Right lobe of liver (tissue), 4 donors: ENCODE data around the gene PTPN11.

Experiments
- POLR2A ChIP-seq: fragments of 450-650 bp; IDR thresholded peaks from one replicate; pipeline ENCODE4 v1.6.1; 2017; ENCODE audit warnings: antibody characterized with exemption, mild to moderate bottlenecking
- TF ChIP-seq, protein P1 (sequence below), 4 donors: fragments of 200-600 bp in 3 of 4; fragments of 450-650 bp in 1 of 4; IDR thresholded peaks; one replicate each; pipeline versions ENCODE4 v1.5.1 to v1.8.0; 2016 to 2022; ENCODE audit warnings: antibody characterized with exemption in 4 of 4, mild to moderate bottlenecking in 2 of 4
- donor health status: DM: no; HTN: no; CAD: no.
- donor health status: DM: no; HTN: no; CAD: no.
- donor health status: DM: no; HTN: yes; CAD: no.

DNA sequence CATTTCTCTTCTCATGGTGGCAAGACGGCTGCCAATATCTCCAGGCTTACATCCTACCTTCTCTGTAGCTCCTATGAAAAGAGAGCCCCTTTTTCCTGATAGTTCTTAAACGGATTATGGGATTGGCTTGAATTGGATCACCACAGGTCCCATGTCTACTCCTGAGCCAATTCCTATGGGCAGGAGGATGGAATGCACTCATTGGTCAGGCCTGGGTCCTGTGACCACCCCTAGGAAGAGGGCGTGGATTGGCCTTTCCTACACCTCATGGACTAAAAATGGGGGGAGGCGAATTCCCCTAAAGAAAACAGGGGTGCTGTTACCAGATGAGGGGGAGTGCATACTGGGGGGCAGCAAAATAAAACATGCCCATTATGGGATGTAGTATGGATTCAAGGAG, 108.8 kb downstream of the PTPN11 start:
- TF ChIP-seq, protein P1, sequence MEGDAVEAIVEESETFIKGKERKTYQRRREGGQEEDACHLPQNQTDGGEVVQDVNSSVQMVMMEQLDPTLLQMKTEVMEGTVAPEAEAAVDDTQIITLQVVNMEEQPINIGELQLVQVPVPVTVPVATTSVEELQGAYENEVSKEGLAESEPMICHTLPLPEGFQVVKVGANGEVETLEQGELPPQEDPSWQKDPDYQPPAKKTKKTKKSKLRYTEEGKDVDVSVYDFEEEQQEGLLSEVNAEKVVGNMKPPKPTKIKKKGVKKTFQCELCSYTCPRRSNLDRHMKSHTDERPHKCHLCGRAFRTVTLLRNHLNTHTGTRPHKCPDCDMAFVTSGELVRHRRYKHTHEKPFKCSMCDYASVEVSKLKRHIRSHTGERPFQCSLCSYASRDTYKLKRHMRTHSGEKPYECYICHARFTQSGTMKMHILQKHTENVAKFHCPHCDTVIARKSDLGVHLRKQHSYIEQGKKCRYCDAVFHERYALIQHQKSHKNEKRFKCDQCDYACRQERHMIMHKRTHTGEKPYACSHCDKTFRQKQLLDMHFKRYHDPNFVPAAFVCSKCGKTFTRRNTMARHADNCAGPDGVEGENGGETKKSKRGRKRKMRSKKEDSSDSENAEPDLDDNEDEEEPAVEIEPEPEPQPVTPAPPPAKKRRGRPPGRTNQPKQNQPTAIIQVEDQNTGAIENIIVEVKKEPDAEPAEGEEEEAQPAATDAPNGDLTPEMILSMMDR (IDR thresholded peaks at IDR 0.05) = no peak
- no peak for TF ChIP-seq POLR2A
